H9 (cell line): ENCODE data around the gene NHSL2. TPM values are rescaled to one million over a fixed set of nuclear protein-coding genes. Genes with fewer than 3 reads are reported as not detected.
A peak's percentile ranks its signal among the peaks of the same experiment; 100 is the strongest.

Source experiments
- DNase-seq: peaks from one replicate; pipeline ENCODE4 v3.0.0-alpha.2; 2017
- H2AFZ ChIP-seq: one replicate; pipeline ENCODE4 v1.6.1; 2013; ENCODE audit warnings: mild to moderate bottlenecking, low read length, control low read depth, moderate library complexity
- H2AK5ac ChIP-seq: 2 replicates; pipeline ENCODE4 v1.6.1; 2013; ENCODE audit warnings: low read length, control low read depth, mixed read lengths; ENCODE audit not compliant: insufficient read length
- H2BK120ac ChIP-seq: one replicate; pipeline ENCODE4 v1.6.1; 2013; ENCODE audit warnings: low read depth, mild to moderate bottlenecking, low read length, control low read depth, inconsistent platforms; ENCODE audit not compliant: poor library complexity, severe bottlenecking
- H2BK12ac ChIP-seq: 2 replicates; pipeline ENCODE4 v1.6.1; 2013; ENCODE audit warnings: low read length, control low read depth, mixed read lengths, low read depth; ENCODE audit not compliant: insufficient read length
- H2BK15ac ChIP-seq: 2 replicates; pipeline ENCODE4 v1.6.1; 2013; ENCODE audit warnings: low read depth, low read length, control low read depth
- H2BK20ac ChIP-seq: one replicate; pipeline ENCODE4 v1.6.1; 2013; ENCODE audit warnings: low read depth, mild to moderate bottlenecking, low read length, control low read depth, inconsistent platforms; ENCODE audit not compliant: poor library complexity, severe bottlenecking
- H2BK5ac ChIP-seq: 2 replicates; pipeline ENCODE4 v1.6.1; 2013; ENCODE audit warnings: low read length, control low read depth, mixed read lengths; ENCODE audit not compliant: insufficient read length
- H3K14ac ChIP-seq: 2 replicates; pipeline ENCODE4 v1.6.1; 2013; ENCODE audit warnings: low read length, control low read depth; ENCODE audit not compliant: insufficient read depth
- H3K18ac ChIP-seq: 2 replicates; pipeline ENCODE4 v1.6.1; 2013; ENCODE audit warnings: low read depth, mild to moderate bottlenecking, mixed read lengths, low read length, control low read depth; ENCODE audit not compliant: insufficient read length
- H3K23ac ChIP-seq: 2 replicates; pipeline ENCODE4 v1.6.1; 2013; ENCODE audit warnings: low read length, control low read depth, mixed read lengths, low read depth; ENCODE audit not compliant: insufficient read length
- H3K23me2 ChIP-seq: 2 replicates; pipeline ENCODE4 v1.6.1; 2013; ENCODE audit warnings: low read depth, mild to moderate bottlenecking, mixed read lengths, low read length, control low read depth; ENCODE audit not compliant: insufficient read length, poor library complexity, severe bottlenecking
- H3K27ac ChIP-seq: 2 replicates; pipeline ENCODE4 v1.5.1; 2013; ENCODE audit warnings: low read length, control low read depth, mixed read lengths, low read depth; ENCODE audit not compliant: insufficient read length
- H3K27me3 ChIP-seq: 2 replicates; pipeline ENCODE4 v1.6.1; 2013; ENCODE audit warnings: low read length, control low read depth, inconsistent platforms; ENCODE audit not compliant: insufficient read depth
- H3K4ac ChIP-seq: 2 replicates; pipeline ENCODE4 v1.6.1; 2013; ENCODE audit warnings: low read depth, mild to moderate bottlenecking, control low read depth, inconsistent platforms, low read length, moderate library complexity
- H3K4me1 ChIP-seq: 2 replicates; pipeline ENCODE4 v1.6.1; 2013; ENCODE audit warnings: low read length, control low read depth, inconsistent platforms; ENCODE audit not compliant: insufficient read depth
- H3K4me2 ChIP-seq: 2 replicates; pipeline ENCODE4 v1.6.1; 2013; ENCODE audit warnings: low read length, control low read depth, mixed read lengths; ENCODE audit not compliant: insufficient read length, insufficient read depth
- H3K56ac ChIP-seq: 2 replicates; pipeline ENCODE4 v1.6.1; 2013; ENCODE audit warnings: low read depth, mild to moderate bottlenecking, mixed read lengths, low read length, control low read depth; ENCODE audit not compliant: insufficient read length
- H3K79me1 ChIP-seq: 2 replicates; pipeline ENCODE4 v1.6.1; 2013; ENCODE audit warnings: low read depth, mild to moderate bottlenecking, moderate library complexity, low read length, control low read depth, inconsistent platforms; ENCODE audit not compliant: insufficient read depth, poor library complexity, severe bottlenecking
- H3K79me2 ChIP-seq: 2 replicates; pipeline ENCODE4 v1.6.1; 2013; ENCODE audit warnings: low read length, control low read depth, inconsistent platforms; ENCODE audit not compliant: insufficient read depth
- H3K9ac ChIP-seq: 2 replicates; pipeline ENCODE4 v1.6.1; 2013; ENCODE audit warnings: low read length, control low read depth, mixed read lengths; ENCODE audit not compliant: insufficient read length; ENCODE audit errors: extremely low read depth
- H3K9me3 ChIP-seq: one replicate; pipeline ENCODE4 v1.6.1; 2013; ENCODE audit warnings: low read depth, low read length, inconsistent platforms; ENCODE audit not compliant: control insufficient read depth
- H3T11ph ChIP-seq: one replicate; pipeline ENCODE4 v1.6.1; 2013; ENCODE audit warnings: mild to moderate bottlenecking, low read length, control low read depth, inconsistent platforms
- H4K20me1 ChIP-seq: one replicate; pipeline ENCODE4 v1.6.1; 2013; ENCODE audit not compliant: control insufficient read depth, insufficient read length, insufficient read depth
- H4K5ac ChIP-seq: 2 replicates; pipeline ENCODE4 v1.6.1; 2013; ENCODE audit warnings: low read depth, mild to moderate bottlenecking, mixed read lengths, low read length, control low read depth; ENCODE audit not compliant: insufficient read length
- H4K8ac ChIP-seq: replicated peaks from 2 replicates; pipeline ENCODE4 v1.6.1; 2013; ENCODE audit warnings: low read length, control low read depth, mixed read lengths, low read depth; ENCODE audit not compliant: insufficient read length
- H4K91ac ChIP-seq: 2 replicates; pipeline ENCODE4 v1.6.1; 2013; ENCODE audit warnings: low read depth, mild to moderate bottlenecking, moderate library complexity, mixed read lengths, low read length, control low read depth; ENCODE audit not compliant: insufficient read length
- H3K27ac Mint-ChIP-seq, 3 experiments: 2 replicates in 2 of 3; 3 replicates in 1 of 3; pipeline ENCODE4 v1.8.0; 2020 to 2021; ENCODE audit warnings: mixed read lengths in 3 of 3, mild to moderate bottlenecking in 1 of 3, moderate library complexity in 1 of 3
- H3K27me3 Mint-ChIP-seq: 2 replicates; pipeline ENCODE4 v1.8.0; 2021; ENCODE audit warnings: low read depth, mild to moderate bottlenecking, moderate library complexity, mixed read lengths
- H3K36me3 Mint-ChIP-seq, 3 experiments: 2 replicates in 2 of 3; 3 replicates in 1 of 3; pipeline ENCODE4 v1.8.0; 2020 to 2021; ENCODE audit warnings: low read depth in 3 of 3, mixed read lengths in 3 of 3; ENCODE audit not compliant: insufficient read depth in 1 of 3
- H3K4me1 Mint-ChIP-seq, 2 experiments: 2 replicates each; pipeline ENCODE4 v1.8.0; 2020; ENCODE audit warnings: mixed read lengths in 2 of 2
- H3K4me3 Mint-ChIP-seq, 2 experiments: 2 replicates in 1 of 2; 3 replicates in 1 of 2; pipeline ENCODE4 v1.8.0; 2020 to 2021; ENCODE audit warnings: mild to moderate bottlenecking in 2 of 2, mixed read lengths in 2 of 2, moderate library complexity in 1 of 2
- H3K9me3 Mint-ChIP-seq, 2 experiments: 2 replicates in 1 of 2; 3 replicates in 1 of 2; pipeline ENCODE4 v1.8.0; 2020; ENCODE audit warnings: mild to moderate bottlenecking in 2 of 2, mixed read lengths in 2 of 2, moderate library complexity in 1 of 2
- WGBS: extraction: QIAGEN DNeasy Blood & Tissue Kit; methylation state at CpG from one replicate; pipeline ENCODE4 v1.1.7; 2013; ENCODE audit warnings: missing lambda C conversion rate, low lambda C conversion rate, mixed read lengths; ENCODE audit not compliant: insufficient read length; ENCODE audit errors: extremely low coverage; 5-methylcytosine and 5-hydroxymethylcytosine counted together
- total RNA-seq: library from RNA; stranded (reverse); gene quantifications from 2 replicates; pipeline ENCODE4 v1.2.1, GENCODE V29; 2021
- TF ChIP-seq, protein P1 (sequence below): fragments of 200-600 bp; sonication (generic); conservative IDR thresholded peaks from 3 replicates; pipeline ENCODE4 v1.8.0; 2021; ENCODE audit warnings: antibody characterized with exemption, mild to moderate bottlenecking

The NHSL2 gene
- total RNA-seq, 1 experiment from 2014 or later = 6.4 TPM

- TF ChIP-seq, protein P1, sequence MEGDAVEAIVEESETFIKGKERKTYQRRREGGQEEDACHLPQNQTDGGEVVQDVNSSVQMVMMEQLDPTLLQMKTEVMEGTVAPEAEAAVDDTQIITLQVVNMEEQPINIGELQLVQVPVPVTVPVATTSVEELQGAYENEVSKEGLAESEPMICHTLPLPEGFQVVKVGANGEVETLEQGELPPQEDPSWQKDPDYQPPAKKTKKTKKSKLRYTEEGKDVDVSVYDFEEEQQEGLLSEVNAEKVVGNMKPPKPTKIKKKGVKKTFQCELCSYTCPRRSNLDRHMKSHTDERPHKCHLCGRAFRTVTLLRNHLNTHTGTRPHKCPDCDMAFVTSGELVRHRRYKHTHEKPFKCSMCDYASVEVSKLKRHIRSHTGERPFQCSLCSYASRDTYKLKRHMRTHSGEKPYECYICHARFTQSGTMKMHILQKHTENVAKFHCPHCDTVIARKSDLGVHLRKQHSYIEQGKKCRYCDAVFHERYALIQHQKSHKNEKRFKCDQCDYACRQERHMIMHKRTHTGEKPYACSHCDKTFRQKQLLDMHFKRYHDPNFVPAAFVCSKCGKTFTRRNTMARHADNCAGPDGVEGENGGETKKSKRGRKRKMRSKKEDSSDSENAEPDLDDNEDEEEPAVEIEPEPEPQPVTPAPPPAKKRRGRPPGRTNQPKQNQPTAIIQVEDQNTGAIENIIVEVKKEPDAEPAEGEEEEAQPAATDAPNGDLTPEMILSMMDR = no peak
- Histone ChIP-seq H3K9me3 (peaks cover 60% of the 10 kb centered on the region), H3K4ac (no peak overlapping the region), H3K4me2 (no peak overlapping the region), H3K18ac (no peak overlapping the region), H2BK5ac (no peak overlapping the region), H4K91ac (no peak overlapping the region), H3K9ac (no peak overlapping the region), H2BK20ac (no peak overlapping the region), H4K20me1 (no peaks in the 10 kb centered on the region), H3K79me1 (no peaks in the 10 kb centered on the region), H3K14ac (no peak overlapping the region), H3K23ac (no peak overlapping the region), H3K56ac (no peak overlapping the region), H3K4me1 (peaks cover under 1% of the 10 kb centered on the region; the same call in 1 of the 2 replicates), H3T11ph (no peak overlapping the region), H4K5ac (no peak overlapping the region), H2BK120ac (no peak overlapping the region), H3K27ac (no peak overlapping the region), H3K79me2 (peaks cover 5% of the 10 kb centered on the region; the same call in 1 of the 2 replicates), H2BK12ac (no peak overlapping the region), H4K8ac (no peak overlapping the region), H3K27me3 (no peaks in the 10 kb centered on the region), H2AFZ (no peak overlapping the region), H2AK5ac (no peak overlapping the region), H2BK15ac (no peak overlapping the region), H3K23me2 (no peaks in the 10 kb centered on the region)
- no peak overlapping the region for H3K4me3 Mint-ChIP-seq
- H3K4me1 Mint-ChIP-seq = peaks cover 16 to 20% of the 10 kb centered on the region in 2 experiments
- H3K9me3 Mint-ChIP-seq = peaks cover 36 to 40% of the 10 kb centered on the region in 2 experiments
- no peaks in the 10 kb centered on the region; the same call in 1 of the 2 replicates for H3K27me3 Mint-ChIP-seq
- no peak for DNase-seq
- WGBS = no CpG with 5 or more reads among the region's 3 CpGs
- H3K27ac Mint-ChIP-seq = peak overlapping the region in 1 of 3 experiments; percentile 87; a peak in 2 of 7 replicates
- H3K36me3 Mint-ChIP-seq = peaks cover 0 to 4% (median 2%) of the 10 kb centered on the region in 3 experiments; a peak in 5 of 7 replicates
Measured at GRCh38 chrX:71941776-71942175, 31.1 kb downstream of the NHSL2 start.
